Activated naive CD8-positive, alpha-beta T cell treated with anti-CD3 and anti-CD28 coated beads, Interleukin-2, amount 10 ng/mL, durations not matched to agents 7 days and 5 days (primary cell): Measurements from ENCODE around the gene ATG9B. TPM values are rescaled to one million over a fixed set of nuclear protein-coding genes. Genes with fewer than 3 reads are reported as not detected.

Source experiments
- ATAC-seq: fragments of 150-1000 bp; cut with Tn5 transposase; one replicate; pipeline ENCODE4 v1.10.0; 2021; ENCODE audit warnings: low read depth, moderate library complexity
- POLR2A ChIA-PET: fragments of 350-600 bp; sonication (Branson Sonifier 250); formaldehyde crosslinking; loops from one replicate; lab custom pipeline; 2021; ENCODE audit warnings: antibody characterized with exemption; lab: Charles Lee
- DNase-seq: peaks from one replicate; pipeline ENCODE4 v3.0.0; 2021
- H3K27ac Mint-ChIP-seq: one replicate; pipeline ENCODE4 v1.8.0; 2022; ENCODE audit warnings: mild to moderate bottlenecking, mixed read lengths
- H3K27me3 Mint-ChIP-seq: one replicate; pipeline ENCODE4 v1.8.0; 2022; ENCODE audit warnings: mild to moderate bottlenecking, moderate library complexity, mixed read lengths
- H3K36me3 Mint-ChIP-seq: one replicate; pipeline ENCODE4 v1.8.0; 2021; ENCODE audit warnings: mild to moderate bottlenecking, mixed read lengths
- H3K4me1 Mint-ChIP-seq: one replicate; pipeline ENCODE4 v1.8.0; 2021; ENCODE audit warnings: mixed read lengths
- H3K4me3 Mint-ChIP-seq: one replicate; pipeline ENCODE4 v1.8.0; 2022; ENCODE audit warnings: mild to moderate bottlenecking, moderate library complexity, mixed read lengths
- H3K9me3 Mint-ChIP-seq: one replicate; pipeline ENCODE4 v1.8.0; 2021; ENCODE audit warnings: mixed read lengths
- total RNA-seq, 2 experiments: library from RNA; stranded (reverse); gene quantifications; one replicate each; pipeline ENCODE4 v1.2.3, GENCODE V29; 2021

The ATG9B gene
- total RNA-seq, 2 experiments from 2014 or later: 11.1 to 11.6 TPM

DNA sequence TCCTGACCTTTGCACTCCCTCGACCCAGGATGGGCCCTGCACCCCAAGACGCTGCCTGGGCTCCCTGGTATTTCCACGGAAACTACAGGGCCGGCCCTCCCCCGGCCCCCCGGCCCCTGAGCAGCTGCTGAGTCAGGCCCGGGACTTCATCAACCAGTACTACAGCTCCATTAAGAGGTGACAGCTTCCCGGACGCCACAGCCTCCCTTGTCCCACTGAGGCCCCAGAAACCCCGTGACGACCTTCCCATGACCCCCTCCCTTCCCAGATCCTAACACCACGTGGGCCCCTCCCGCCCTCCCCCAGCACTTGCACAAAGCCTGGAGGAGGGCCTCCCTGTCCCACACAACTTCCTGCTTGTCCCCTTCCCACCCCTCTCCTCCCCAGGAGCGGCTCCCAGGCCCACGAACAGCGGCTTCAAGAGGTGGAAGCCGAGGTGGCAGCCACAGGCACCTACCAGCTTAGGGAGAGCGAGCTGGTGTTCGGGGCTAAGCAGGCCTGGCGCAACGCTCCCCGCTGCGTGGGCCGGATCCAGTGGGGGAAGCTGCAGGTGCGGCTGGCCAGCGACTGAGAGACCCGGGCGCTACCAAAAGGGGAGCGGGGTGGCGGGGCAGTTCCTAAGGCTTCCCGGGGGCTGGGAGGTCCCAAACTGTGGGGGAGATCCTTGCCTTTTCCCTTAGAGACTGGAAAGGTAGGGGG is 27.8 kb downstream of the ATG9B start:
- Mint-ChIP-seq H3K27ac (no peak overlapping the region), H3K4me1 (peaks cover 15% of the 10 kb centered on the region), H3K9me3 (no peaks in the 10 kb centered on the region), H3K4me3 (peak overlapping the region; percentile 28), H3K27me3 (no peaks in the 10 kb centered on the region), H3K36me3 (peaks cover 1% of the 10 kb centered on the region)
- POLR2A ChIA-PET: interaction anchor here (0.6 to 1.1 kb wide), 2 partner anchors 17 to 25 kb away, joined by 3 to 4 read pairs; no protein-coding TSS in a partner anchor
- DNase-seq: no peak
- ATAC-seq: no peak

GRCh38 chr7:150994838-150995510 is 29.3 kb downstream of the ATG9B start:
- H3K4me3 Mint-ChIP-seq: peak overlapping the region; percentile 57
- no peak for ATAC-seq

DNA sequence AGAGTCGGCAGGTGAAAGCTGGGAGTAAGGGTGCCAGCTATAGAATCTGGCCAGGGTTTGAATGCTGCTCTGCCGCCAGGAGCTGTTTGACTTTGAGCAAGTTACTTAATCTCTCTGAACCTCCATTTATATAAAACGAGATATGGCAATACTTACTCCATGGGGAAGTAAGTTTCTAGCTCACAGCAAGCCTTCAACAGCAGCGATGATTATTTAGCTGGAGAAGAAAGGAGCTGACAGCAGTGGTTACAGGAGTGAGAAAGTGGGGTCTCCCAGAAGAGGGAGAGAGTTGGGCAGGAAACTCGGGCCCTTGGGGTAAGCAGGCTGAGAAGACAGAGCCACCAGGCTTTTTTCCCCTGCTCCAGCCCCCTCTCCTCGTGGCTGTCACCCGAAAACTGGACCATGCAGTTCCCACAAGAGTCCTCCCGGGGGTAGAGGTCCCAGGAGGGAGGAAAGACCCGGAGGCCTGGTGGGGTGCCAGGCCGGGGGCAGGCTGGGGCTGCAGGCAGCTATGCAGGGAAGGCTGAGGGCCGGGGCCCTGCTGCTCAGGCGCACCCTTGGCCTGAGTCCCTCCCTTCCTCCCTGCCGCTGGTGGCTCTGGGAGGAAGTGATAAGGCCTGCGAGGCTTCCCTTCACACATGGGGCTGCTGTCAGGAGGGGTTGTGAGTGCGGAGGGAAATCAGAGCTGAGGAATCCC is 30.0 kb downstream of the ATG9B start:
- H3K4me1 Mint-ChIP-seq: peaks cover 13% of the 10 kb centered on the region
- H3K4me3 Mint-ChIP-seq: peak overlapping the region; percentile 57
- DNase-seq: no peak
- peaks cover 13% of the 10 kb centered on the region for H3K9me3 Mint-ChIP-seq
- peak; percentile 88 for ATAC-seq
- peak overlapping the region; percentile 60 for H3K27ac Mint-ChIP-seq
- peaks cover 5% of the 10 kb centered on the region for H3K27me3 Mint-ChIP-seq
- peaks cover 1% of the 10 kb centered on the region for H3K36me3 Mint-ChIP-seq
- POLR2A ChIA-PET: interaction anchor here (0.7 to 4.2 kb wide), 8 partner anchors 12 to 233 kb away, joined by 3 to 30 read pairs (median 3); partner anchors contain the start of gene ABCF2

More at GRCh38 chr7:150994838-150995510, 29.3 kb downstream of the ATG9B start:
- Mint-ChIP-seq H3K9me3 (peaks cover 9% of the 10 kb centered on the region), H3K36me3 (peaks cover 1% of the 10 kb centered on the region), H3K4me1 (peaks cover 13% of the 10 kb centered on the region), H3K27ac (peak overlapping the region; percentile 58), H3K27me3 (peaks cover 2% of the 10 kb centered on the region)
- no peak for DNase-seq
- POLR2A ChIA-PET: interaction anchor here (0.7 to 4.2 kb wide), 6 partner anchors 12 to 232 kb away, joined by 3 to 30 read pairs (median 3); partner anchors contain the start of gene ABCF2

DNA sequence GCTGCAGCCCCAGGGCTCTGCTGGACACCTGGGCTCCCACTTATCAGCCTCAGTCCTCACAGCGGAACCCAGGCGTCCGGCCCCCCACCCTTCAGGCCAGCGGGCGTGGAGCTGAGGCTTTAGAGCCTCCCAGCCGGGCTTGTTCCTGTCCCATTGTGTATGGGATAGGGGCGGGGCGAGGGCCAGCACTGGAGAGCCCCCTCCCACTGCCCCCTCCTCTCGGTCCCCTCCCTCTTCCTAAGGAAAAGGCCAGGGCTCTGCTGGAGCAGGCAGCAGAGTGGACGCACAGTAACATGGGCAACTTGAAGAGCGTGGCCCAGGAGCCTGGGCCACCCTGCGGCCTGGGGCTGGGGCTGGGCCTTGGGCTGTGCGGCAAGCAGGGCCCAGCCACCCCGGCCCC is 30.8 kb downstream of the ATG9B start:
- Mint-ChIP-seq H3K9me3 (peaks cover 13% of the 10 kb centered on the region), H3K4me3 (no peak overlapping the region), H3K27ac (no peak overlapping the region), H3K36me3 (peaks cover 1% of the 10 kb centered on the region), H3K27me3 (peaks cover 5% of the 10 kb centered on the region), H3K4me1 (peaks cover 15% of the 10 kb centered on the region)
- POLR2A ChIA-PET: interaction anchor here (0.7 to 4.2 kb wide), 3 partner anchors 13 to 28 kb away, joined by 3 to 30 read pairs (median 3); no protein-coding TSS in a partner anchor
- no peak for DNase-seq
- no peak for ATAC-seq

GRCh38 chr7:150992833-150993302 is 31.4 kb downstream of the ATG9B start:
- peaks cover 20% of the 10 kb centered on the region for H3K4me1 Mint-ChIP-seq

DNA sequence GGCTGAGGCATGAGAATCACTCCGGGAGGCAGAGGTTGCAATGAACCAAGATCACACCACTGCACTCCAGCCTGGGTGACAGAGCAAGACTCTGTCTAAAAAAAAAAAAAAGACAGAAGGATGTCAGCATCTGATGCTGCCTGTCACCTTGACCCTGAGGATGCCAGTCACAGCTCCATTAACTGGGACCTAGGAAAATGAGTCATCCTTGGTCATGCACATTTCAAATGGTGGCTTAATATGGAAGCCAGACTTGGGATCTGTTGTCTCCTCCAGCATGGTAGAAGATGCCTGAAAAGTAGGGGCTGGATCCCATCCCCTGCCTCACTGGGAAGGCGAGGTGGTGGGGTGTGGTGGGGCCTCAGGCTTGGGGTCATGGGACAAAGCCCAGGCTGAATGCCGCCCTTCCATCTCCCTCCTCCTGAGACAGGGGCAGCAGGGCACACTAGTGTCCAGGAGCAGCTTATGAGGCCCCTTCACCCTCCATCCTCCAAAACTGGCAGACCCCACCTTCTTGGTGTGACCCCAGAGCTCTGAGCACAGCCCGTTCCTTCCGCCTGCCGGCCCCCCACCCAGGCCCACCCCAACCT is 32.1 kb downstream of the ATG9B start:
- Mint-ChIP-seq H3K36me3 (peaks cover 1% of the 10 kb centered on the region), H3K27me3 (peaks cover 15% of the 10 kb centered on the region), H3K4me3 (no peak overlapping the region), H3K9me3 (peaks cover 13% of the 10 kb centered on the region), H3K4me1 (peaks cover 17% of the 10 kb centered on the region), H3K27ac (no peak overlapping the region)
- POLR2A ChIA-PET: interaction anchor here (0.7 to 4.2 kb wide), 2 partner anchors 15 to 48 kb away, joined by 3 to 30 read pairs; no protein-coding TSS in a partner anchor
- DNase-seq: no peak
- no peak for ATAC-seq

More at GRCh38 chr7:150992833-150993302, 31.4 kb downstream of the ATG9B start:
- Mint-ChIP-seq H3K27ac (peak overlapping the region; percentile 31), H3K4me3 (no peak overlapping the region), H3K9me3 (peaks cover 13% of the 10 kb centered on the region), H3K27me3 (peaks cover 9% of the 10 kb centered on the region), H3K36me3 (peaks cover 1% of the 10 kb centered on the region)
- POLR2A ChIA-PET: interaction anchor here (4.2 kb wide), 1 partner anchor 14 kb away, joined by 30 read pairs; no protein-coding TSS in a partner anchor
- DNase-seq: no peak
- peak; percentile 26 for ATAC-seq

DNA sequence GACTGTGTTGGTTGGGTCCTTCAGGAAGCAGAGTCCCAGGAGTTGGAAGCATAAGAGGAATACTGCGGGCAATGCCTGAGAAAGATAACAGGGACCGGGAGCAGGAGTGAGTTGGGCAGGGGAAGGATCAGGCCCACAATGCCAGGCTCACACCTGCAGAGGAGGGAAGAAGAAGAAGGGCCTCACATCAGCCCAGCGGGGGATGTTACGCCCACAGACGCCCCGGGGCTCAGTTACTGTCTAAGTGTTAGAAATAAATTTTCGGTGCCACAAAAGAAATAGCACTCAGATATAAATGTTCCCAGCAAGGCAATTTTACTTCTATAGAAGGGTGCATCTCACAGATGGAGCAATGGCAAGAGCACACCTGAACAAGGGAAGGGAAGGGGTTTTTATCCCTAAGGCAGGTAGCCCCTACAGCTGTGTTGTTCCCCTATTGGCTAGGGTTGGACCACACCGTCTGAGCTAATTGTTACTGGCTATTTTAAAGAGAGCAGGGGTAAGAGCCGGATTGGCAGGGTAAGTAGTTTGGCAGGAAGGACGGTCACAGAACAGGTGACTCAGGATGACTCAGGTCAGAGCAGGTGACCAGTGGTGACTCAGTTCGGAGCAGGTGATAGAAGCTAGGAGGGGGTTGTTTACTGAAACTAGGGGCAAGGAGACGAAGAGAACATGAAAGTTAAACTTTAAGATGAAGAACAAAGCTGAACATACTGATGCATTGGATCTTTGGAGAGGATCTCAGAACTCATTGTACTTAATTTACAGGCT is 33.7 kb downstream of the ATG9B start, which contains the start of gene NOS3:
Gene NOS3 (plus strand): TSS at position 602 of the 771 bp plus-strand sequence. CDS start 2,787 bp downstream, outside the sequence.
- peaks cover 21% of the 10 kb centered on the region for H3K4me1 Mint-ChIP-seq
- peak within 1 kb of the TSS; percentile 2 for H3K27ac Mint-ChIP-seq
- H3K9me3 Mint-ChIP-seq: peaks cover 13% of the 10 kb centered on the region
- POLR2A ChIA-PET: interaction anchor here (0.9 kb wide), 1 partner anchor 17 kb away, joined by 3 read pairs; no protein-coding TSS in a partner anchor
- peaks cover 26% of the 10 kb centered on the region for H3K27me3 Mint-ChIP-seq
- ATAC-seq (no peak), DNase-seq (no peak)
- no peak within 1 kb of the TSS for H3K4me3 Mint-ChIP-seq
- peaks cover 1% of the 10 kb centered on the region for H3K36me3 Mint-ChIP-seq

GRCh38 chr7:150989456-150989855 is 34.8 kb downstream of the ATG9B start:
- Mint-ChIP-seq H3K9me3 (peaks cover 13% of the 10 kb centered on the region), H3K27me3 (peaks cover 27% of the 10 kb centered on the region), H3K27ac (no peak overlapping the region), H3K4me3 (no peak overlapping the region), H3K36me3 (peaks cover 1% of the 10 kb centered on the region), H3K4me1 (peaks cover 18% of the 10 kb centered on the region)
- POLR2A ChIA-PET: interaction anchor here (1.1 kb wide), 1 partner anchor 28 kb away, joined by 5 read pairs; no protein-coding TSS in a partner anchor
- ATAC-seq (no peak), DNase-seq (no peak)

DNA sequence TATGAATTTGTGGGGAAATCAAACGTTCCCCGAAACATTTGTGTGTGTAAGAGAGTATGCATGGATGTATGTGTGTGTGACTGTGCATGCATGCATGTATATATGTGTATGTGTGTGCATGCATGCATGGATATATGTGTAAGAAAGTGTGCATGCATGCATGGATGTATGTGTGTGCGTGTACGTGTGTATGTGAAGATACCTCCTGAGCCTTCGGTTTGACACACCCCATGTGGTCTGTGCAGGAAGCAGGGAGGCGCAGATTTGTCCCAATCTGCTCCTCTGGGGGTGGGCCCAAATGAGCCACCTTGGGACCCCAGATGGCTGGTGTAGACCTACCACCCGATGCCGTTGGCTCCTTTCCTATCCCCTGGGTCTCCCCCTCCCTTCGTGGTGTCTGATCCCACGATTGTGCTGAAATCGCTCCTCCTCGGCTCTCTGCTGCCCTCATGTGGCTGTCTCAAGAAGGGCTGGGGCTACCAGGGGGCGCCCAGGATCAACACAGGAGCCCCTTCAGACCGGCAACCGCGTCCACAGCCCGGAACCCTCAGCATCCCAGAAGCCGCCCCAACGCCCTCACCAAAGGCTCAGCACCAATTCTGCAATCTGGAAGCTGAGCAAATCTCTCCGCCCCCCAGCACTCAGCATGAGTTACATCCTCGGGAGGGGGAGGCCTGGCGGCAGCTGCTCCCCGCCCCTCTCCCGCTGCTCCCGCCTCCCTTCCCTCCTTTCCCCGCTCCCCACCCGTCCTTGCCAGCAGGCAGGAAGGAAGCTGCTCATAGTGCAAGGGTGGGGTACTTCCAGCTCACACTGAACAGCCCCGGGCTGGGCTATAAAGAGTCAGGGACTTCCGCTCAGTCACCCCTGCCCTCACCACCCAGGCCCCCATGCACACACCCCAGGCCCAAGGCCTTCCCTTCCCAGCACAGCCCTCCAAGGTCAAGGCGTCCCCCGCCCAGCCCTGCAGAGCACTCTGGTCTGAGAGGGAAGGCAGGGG is 35.8 kb downstream of the ATG9B start:
- POLR2A ChIA-PET: interaction anchor here (1.1 kb wide), 1 partner anchor 27 kb away, joined by 5 read pairs; no protein-coding TSS in a partner anchor
- Mint-ChIP-seq H3K27me3 (peaks cover 36% of the 10 kb centered on the region), H3K9me3 (peaks cover 13% of the 10 kb centered on the region), H3K4me1 (peaks cover 14% of the 10 kb centered on the region), H3K4me3 (peak overlapping the region; percentile 66), H3K36me3 (peaks cover 1% of the 10 kb centered on the region), H3K27ac (no peak overlapping the region)
- DNase-seq: peak; percentile 79
- ATAC-seq: peak; percentile 72

GRCh38 chr7:150986556-150986955 is 37.7 kb downstream of the ATG9B start:
- POLR2A ChIA-PET: interaction anchor here (0.7 to 1.1 kb wide), 2 partner anchors 23 to 28 kb away, joined by 3 to 4 read pairs; no protein-coding TSS in a partner anchor
- Mint-ChIP-seq H3K9me3 (peaks cover 13% of the 10 kb centered on the region), H3K4me3 (no peak overlapping the region), H3K36me3 (no peaks in the 10 kb centered on the region), H3K4me1 (peaks cover 13% of the 10 kb centered on the region), H3K27me3 (peaks cover 55% of the 10 kb centered on the region), H3K27ac (no peak overlapping the region)
- DNase-seq: no peak
- no peak for ATAC-seq

DNA sequence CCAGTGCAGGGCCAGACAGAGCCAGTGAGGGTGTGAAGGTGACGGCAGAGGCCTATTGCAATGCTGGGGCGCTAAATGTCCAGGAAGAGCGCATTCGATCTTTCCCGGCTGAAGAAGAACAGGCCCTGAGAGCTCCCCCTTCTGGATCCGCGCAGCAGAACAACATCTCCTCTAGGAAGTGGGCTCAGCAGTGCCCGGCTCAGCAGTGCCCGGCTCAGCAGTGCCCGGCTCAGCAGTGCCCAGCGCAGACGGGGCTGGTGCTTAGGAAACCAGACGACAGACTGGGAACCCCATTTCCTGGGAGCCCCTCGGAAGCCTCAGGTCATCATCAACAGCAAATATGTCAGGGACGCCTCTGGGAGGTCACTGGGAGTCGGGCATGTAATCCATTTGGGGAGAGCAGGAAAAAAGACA is 38.2 kb downstream of the ATG9B start:
- Mint-ChIP-seq H3K4me1 (peaks cover 13% of the 10 kb centered on the region), H3K36me3 (no peaks in the 10 kb centered on the region), H3K27me3 (peaks cover 59% of the 10 kb centered on the region), H3K4me3 (no peak overlapping the region), H3K27ac (no peak overlapping the region), H3K9me3 (peaks cover 11% of the 10 kb centered on the region)
- POLR2A ChIA-PET: interaction anchor here (1.0 to 1.1 kb wide), 2 partner anchors 23 to 33 kb away, joined by 3 to 4 read pairs; no protein-coding TSS in a partner anchor
- ATAC-seq (peak; percentile 43), DNase-seq (no peak)
